ENCODE data around the gene TNPO2. TPM values are rescaled to one million over a fixed set of nuclear protein-coding genes. Genes with fewer than 3 reads are reported as not detected.

The TNPO2 gene
- total and polyA plus RNA-seq, 2 of the 13 experiments (the other 11 are each of a cell fraction or from before 2014, with no cell fraction given), result 31.7 to 61.0 TPM

DNA sequence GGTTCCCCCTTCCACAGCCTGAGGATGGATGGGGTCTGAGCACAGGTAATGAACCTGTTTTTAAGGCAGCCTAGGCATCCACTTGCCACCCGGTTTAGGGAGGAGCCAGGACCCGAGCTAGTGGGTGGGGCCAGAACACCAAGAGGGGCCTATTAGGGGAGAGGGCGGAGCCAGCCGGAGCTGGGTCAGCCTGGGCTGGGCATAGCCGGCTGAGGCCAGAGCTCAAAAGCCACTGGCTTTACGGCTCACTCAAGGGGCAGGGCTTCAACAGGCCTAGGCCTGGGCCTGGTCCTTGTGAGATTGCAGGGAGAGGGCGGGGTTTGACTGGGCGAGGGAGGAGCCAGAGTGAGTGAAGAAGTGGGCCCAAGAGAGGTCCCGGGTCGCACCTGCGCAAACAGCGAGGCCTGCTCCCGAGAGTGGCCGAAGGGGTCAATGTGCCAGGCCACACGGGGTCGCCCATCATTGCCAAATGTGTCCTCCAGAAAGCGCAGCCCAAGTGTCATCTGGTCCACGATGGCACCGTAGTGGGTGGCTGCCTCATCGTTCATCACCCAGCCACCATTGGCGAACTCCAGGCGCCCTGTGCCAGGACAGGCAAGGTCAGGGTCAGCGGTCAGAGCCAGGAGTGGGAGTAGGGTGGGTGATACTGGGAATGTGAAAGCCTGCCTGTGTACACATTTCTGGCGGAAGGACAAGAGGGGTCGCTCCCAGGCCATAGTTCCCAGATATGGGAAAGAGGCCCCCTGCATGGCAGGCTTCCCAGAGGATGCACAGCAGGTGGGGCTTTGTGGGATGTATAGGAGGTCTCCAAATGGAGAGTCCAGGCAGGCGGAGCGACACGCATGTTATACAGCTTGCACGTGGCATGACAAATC, 59.1 kb downstream of the TNPO2 start:
- no peaks in the 10 kb centered on the region for H4K20me1 ChIP-seq (ENCODE audit: insufficient read depth, low read length)
- intact Hi-C loops (cut with micrococcal nuclease; ENCODE audit: unreplicated experiment), result no loop called here
- no peak overlapping the region for H3K4me3 ChIP-seq (replicated peaks in 1 of 3; ENCODE audit: insufficient read depth in 1 of 3, low read depth in 2 of 3, low read length in 3 of 3)
- H3K79me2 ChIP-seq (ENCODE audit: insufficient read depth, low read length), result peaks cover 22% of the 10 kb centered on the region
- no peaks in the 10 kb centered on the region; a peak in 1 of 5 replicates for H3K27me3 ChIP-seq (ENCODE audit: control insufficient read depth in 1 of 2, insufficient read depth in 2 of 2, low read length in 2 of 2)
- no peak overlapping the region for H2AFZ ChIP-seq (ENCODE audit: low read length)
- no peak overlapping the region for H3K27ac ChIP-seq (ENCODE audit: extremely low read length, insufficient read depth, low read length)
- H3K9me3 ChIP-seq (ENCODE audit: low read length), result no peaks in the 10 kb centered on the region
- TF ChIP-seq NONO (IDR thresholded peaks at IDR 0.05), result no peak
- no peak for TF ChIP-seq NONO (CRISPR knock-in tag; conservative IDR thresholded peaks at IDR 0.05)
- no peak for TF ChIP-seq PHF8 (CRISPR knock-in tag; IDR thresholded peaks at IDR 0.05)
- TF ChIP-seq ZFP62 (CRISPR knock-in tag; IDR thresholded peaks at IDR 0.05), result no peak
- TF ChIP-seq, protein P1, sequence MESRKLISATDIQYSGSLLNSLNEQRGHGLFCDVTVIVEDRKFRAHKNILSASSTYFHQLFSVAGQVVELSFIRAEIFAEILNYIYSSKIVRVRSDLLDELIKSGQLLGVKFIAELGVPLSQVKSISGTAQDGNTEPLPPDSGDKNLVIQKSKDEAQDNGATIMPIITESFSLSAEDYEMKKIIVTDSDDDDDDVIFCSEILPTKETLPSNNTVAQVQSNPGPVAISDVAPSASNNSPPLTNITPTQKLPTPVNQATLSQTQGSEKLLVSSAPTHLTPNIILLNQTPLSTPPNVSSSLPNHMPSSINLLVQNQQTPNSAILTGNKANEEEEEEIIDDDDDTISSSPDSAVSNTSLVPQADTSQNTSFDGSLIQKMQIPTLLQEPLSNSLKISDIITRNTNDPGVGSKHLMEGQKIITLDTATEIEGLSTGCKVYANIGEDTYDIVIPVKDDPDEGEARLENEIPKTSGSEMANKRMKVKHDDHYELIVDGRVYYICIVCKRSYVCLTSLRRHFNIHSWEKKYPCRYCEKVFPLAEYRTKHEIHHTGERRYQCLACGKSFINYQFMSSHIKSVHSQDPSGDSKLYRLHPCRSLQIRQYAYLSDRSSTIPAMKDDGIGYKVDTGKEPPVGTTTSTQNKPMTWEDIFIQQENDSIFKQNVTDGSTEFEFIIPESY (CRISPR knock-in tag; IDR thresholded peaks at IDR 0.05), result 0 out of 2 replicates have a peak, but pooled peaks have one; percentile 11
- TF ChIP-seq U2AF2 (IDR thresholded peaks at IDR 0.05; ENCODE audit: low read depth, low read length), result no peak
- no peak for TF ChIP-seq FOXC1 (CRISPR knock-in tag; IDR thresholded peaks at IDR 0.05; ENCODE audit: borderline replicate concordance)
- no peak for TF ChIP-seq SP140L (CRISPR knock-in tag; IDR thresholded peaks at IDR 0.05; ENCODE audit: borderline replicate concordance)
- TF ChIP-seq ZFX (CRISPR knock-in tag; IDR thresholded peaks at IDR 0.05; ENCODE audit: low read depth), result peak; percentile 16; the same call in 1 of the 2 replicates
- no peak for TF ChIP-seq NFKB2 (CRISPR knock-in tag; IDR thresholded peaks at IDR 0.05; ENCODE audit: borderline replicate concordance)
- in situ Hi-C loops (cut with HindIII; ENCODE audit: extremely low pct_ligation_motif_present, low pct_unique_long_range_greater_than_20kb), result no loop called here
- ChIA-PET POLR2A (no interaction called here), CTCF (ENCODE audit: low intra/inter-chr PET ratio, low total read pairs) (no interaction called here)
- DNase-seq (ENCODE audit: low spot score) (peak; percentile 24), FAIRE-seq (no peak), ATAC-seq (peak; percentile 18)
- WGBS (ENCODE audit: low lambda C conversion rate), result 92% methylated on average over 20 of the region's 29 CpGs
- H3K9ac ChIP-seq (ENCODE audit: insufficient read depth, low read depth, low read length), result no peak overlapping the region
- H3K4me1 ChIP-seq (ENCODE audit: insufficient read depth, low read length), result peaks cover 33% of the 10 kb centered on the region
- BruUV-seq (replicated peaks), result no TSS peak
- peaks cover 0 to 7% of the 10 kb centered on the region in 2 experiments; a peak in 2 of 5 replicates for H3K36me3 ChIP-seq (replicated peaks in 1 of 2; ENCODE audit: control insufficient read depth in 1 of 2, insufficient read depth in 2 of 2, low read length in 2 of 2)
- H3K4me2 ChIP-seq (ENCODE audit: low read depth, low read length), result 0 out of 2 replicates have a peak overlapping the region, but pooled peaks have one; percentile 97
